GM15510 (cell line): ENCODE measurements around the gene KIF21B.

ENCODE experiments used
- POLR2A ChIP-seq: IDR thresholded peaks from 3 replicates; pipeline ENCODE4 v1.6.1; 2011; ENCODE audit warnings: borderline replicate concordance; ENCODE audit not compliant: insufficient read length; ENCODE audit errors: extremely low read depth

Gene KIF21B

GRCh38 chr1:200934676-200935245 lies 88.8 kb downstream of the KIF21B start:
- TF ChIP-seq POLR2A = no peak

- TF ChIP-seq POLR2A = no peak
These were observed 91.7 kb downstream of the KIF21B start for GRCh38 chr1:200931776-200932175.

GRCh38 chr1:200929530-200930278 lies 93.8 kb downstream of the KIF21B start:
- TF ChIP-seq POLR2A = no peak

GRCh38 chr1:200925831-200926230 lies 97.7 kb downstream of the KIF21B start:
- no peak for TF ChIP-seq POLR2A

- no peak for TF ChIP-seq POLR2A
These were observed 99.9 kb downstream of the KIF21B start for GRCh38 chr1:200923601-200924000.

- no peak for TF ChIP-seq POLR2A
These were observed 101.1 kb downstream of the KIF21B start for GRCh38 chr1:200922406-200922805.

- TF ChIP-seq POLR2A = no peak
These were observed 101.9 kb downstream of the KIF21B start for GRCh38 chr1:200921571-200922110.
